ENCODE data around the gene MS4A15.
"Not testable (repeated sequence)": the region's sequence is repeated elsewhere in the genome, so short reads cannot be mapped to it uniquely, and the experiment has no call there.

The MS4A15 gene

GRCh38 chr11:60809249-60809648 lies 52.6 kb downstream of the MS4A15 start:
- DNase-seq (ENCODE audit: low read depth) = no peak

GRCh38 chr11:60809691-60810090 lies 53.0 kb downstream of the MS4A15 start:
- no peak for DNase-seq (ENCODE audit: low read depth)

- DNase-seq (ENCODE audit: low read depth) = no peak
Observed at GRCh38 chr11:60810151-60810550, 53.5 kb downstream of the MS4A15 start.

- no peak for DNase-seq (ENCODE audit: low read depth)
Observed at GRCh38 chr11:60810569-60810968, 53.9 kb downstream of the MS4A15 start.

- DNase-seq (ENCODE audit: low read depth) = no peak
Observed at GRCh38 chr11:60813324-60813723, 56.7 kb downstream of the MS4A15 start.

GRCh38 chr11:60814112-60814511 lies 57.4 kb downstream of the MS4A15 start:
- no peak for DNase-seq (ENCODE audit: low read depth)

GRCh38 chr11:60816590-60817157 lies 60.0 kb downstream of the MS4A15 start:
- DNase-seq (ENCODE audit: low read depth) = no peak

GRCh38 chr11:60818057-60818456 lies 61.4 kb downstream of the MS4A15 start:
- no peak for DNase-seq (ENCODE audit: low read depth)

GRCh38 chr11:60821827-60822599 lies 65.3 kb downstream of the MS4A15 start:
- DNase-seq (ENCODE audit: low read depth) = no peak

GRCh38 chr11:60823745-60824306 lies 67.2 kb downstream of the MS4A15 start:
- DNase-seq (ENCODE audit: low read depth) = not testable (repeated sequence)

GRCh38 chr11:60825118-60825517 lies 68.5 kb downstream of the MS4A15 start:
- no peak for DNase-seq (ENCODE audit: low read depth)

- DNase-seq (ENCODE audit: low read depth) = no peak
Observed at GRCh38 chr11:60825790-60826189, 69.1 kb downstream of the MS4A15 start.
